Spleen (tissue), 11 donors: ENCODE measurements around the gene CEMIP2. TPM values are rescaled to one million over a fixed set of nuclear protein-coding genes. Genes with fewer than 3 reads are reported as not detected.
A peak's percentile ranks its signal among the peaks of the same experiment; 100 is the strongest.

ENCODE experiments used
- DNase-seq: peaks from one replicate; pipeline ENCODE4 v3.0.0-alpha.2; 2020
- H3K27ac ChIP-seq, 8 donors: fragments of 200-600 bp; sonication (generic) in 7 of 8; 1 replicate in 4 of 8; 2 replicates in 4 of 8; pipeline versions ENCODE4 v1.5.0 to v1.8.0; 2016 to 2021; ENCODE audit warnings: inconsistent platforms in 4 of 8, mild to moderate bottlenecking in 4 of 8, moderate library complexity in 1 of 8
- H3K27me3 ChIP-seq, 7 donors: fragments of 200-600 bp; sonication (generic) in 6 of 7; replicated peaks in 1 of 7; 1 replicate in 4 of 7; 2 replicates in 3 of 7; pipeline versions ENCODE4 v1.5.0 to v1.8.0; 2016 to 2021; ENCODE audit warnings: inconsistent platforms in 3 of 7, mild to moderate bottlenecking in 1 of 7
- H3K36me3 ChIP-seq, 6 donors: fragments of 200-600 bp; sonication (generic) in 5 of 6; 1 replicate in 4 of 6; 2 replicates in 2 of 6; pipeline versions ENCODE4 v1.5.0 to v1.8.0; 2016 to 2021; ENCODE audit warnings: inconsistent platforms in 2 of 6
- H3K4me1 ChIP-seq, 6 donors: fragments of 200-600 bp; sonication (generic) in 5 of 6; 1 replicate in 3 of 6; 2 replicates in 3 of 6; pipeline versions ENCODE4 v1.5.0 to v1.8.0; 2016 to 2021; ENCODE audit warnings: inconsistent platforms in 3 of 6
- H3K4me3 ChIP-seq, 8 donors: fragments of 200-600 bp; sonication (generic) in 7 of 8; 1 replicate in 4 of 8; 2 replicates in 4 of 8; pipeline versions ENCODE4 v1.5.0 to v1.8.0; 2016 to 2021; ENCODE audit warnings: inconsistent platforms in 4 of 8, mild to moderate bottlenecking in 4 of 8, moderate library complexity in 2 of 8
- H3K9me3 ChIP-seq, 8 donors: fragments of 200-600 bp; sonication (generic) in 7 of 8; 1 replicate in 4 of 8; 2 replicates in 4 of 8; pipeline versions ENCODE4 v1.5.0 to v1.8.0; 2016 to 2021; ENCODE audit warnings: inconsistent platforms in 4 of 8
- POLR2A ChIP-seq, 3 donors: fragments of 450-650 bp; IDR thresholded peaks; one replicate each; pipeline ENCODE4 v1.5.1; 2017; ENCODE audit warnings: antibody characterized with exemption in 3 of 3, mild to moderate bottlenecking in 1 of 3
- POLR2AphosphoS5 ChIP-seq, 3 donors: sonication (generic); formaldehyde crosslinking; IDR thresholded peaks; one replicate each; pipeline ENCODE4 v1.5.1; 2017; ENCODE audit warnings: antibody characterized with exemption in 3 of 3
- WGBS, 5 donors: extraction: QIAGEN DNeasy Blood & Tissue Kit in 3 of 5; methylation state at CpG; one replicate each; pipeline versions ENCODE4 v1.1.5 to v1.1.7; 2013 to 2018; 5-methylcytosine and 5-hydroxymethylcytosine counted together
- intact Hi-C: fragments of 100-400 bp; cut with DNase I; formaldehyde crosslinking; loops from one replicate; pipeline ENCODE4 v1.15.0; 2023; ENCODE audit warnings: low total_unique reads
- polyA plus RNA-seq, 3 donors: library from polyadenylated mRNA; stranded (reverse); fragments of 200-250 nt; gene quantifications; one replicate each; pipeline ENCODE4 v1.2.1, GENCODE V29; 2013
- total RNA-seq, 7 donors: library from RNA; depleted of rRNA in 3 of 7; stranded (reverse); fragments of >200 nt in 3 of 7; fragmentation: NEBNext Ultra II Directional in 4 of 7; extraction: Animal tissue kit (Norgen Biotek cat#: 25700) in 4 of 7; gene quantifications; one replicate each; pipeline versions ENCODE4 v1.1.0 to v1.2.1, GENCODE V29; 2016 to 2021
- TF ChIP-seq, protein P1 (sequence below), 11 experiments: fragments of 200-600 bp in 7 of 11; fragments of 450-650 bp in 4 of 11; sonication (generic) in 4 of 11; IDR thresholded peaks in 8 of 11; conservative IDR thresholded peaks in 3 of 11; 1 replicate in 7 of 11; 2 replicates in 4 of 11; pipeline versions ENCODE4 v1.4.0 to v1.8.0; 2016 to 2021; ENCODE audit warnings: antibody characterized with exemption in 11 of 11, inconsistent platforms in 4 of 11, mild to moderate bottlenecking in 1 of 11
- donor health status: healthy with polysubstance abuse.
- donor health status: DM: no; HTN: no; CAD: no; lungs with moderate emphysema.
- donor health status: DM: no; HTN: no; CAD: no.
- donor health status: Bipolar disorder and iron deficiency.
- donor health status: healthy.
- donor health status: DM: no; HTN: no; CAD: no.
- donor health status: DM: yes; HTN: yes; CAD: no.

CEMIP2 gene
- total and polyA plus RNA-seq, 10 donors: 14.2 to 175 (median 86.1) TPM

DNA sequence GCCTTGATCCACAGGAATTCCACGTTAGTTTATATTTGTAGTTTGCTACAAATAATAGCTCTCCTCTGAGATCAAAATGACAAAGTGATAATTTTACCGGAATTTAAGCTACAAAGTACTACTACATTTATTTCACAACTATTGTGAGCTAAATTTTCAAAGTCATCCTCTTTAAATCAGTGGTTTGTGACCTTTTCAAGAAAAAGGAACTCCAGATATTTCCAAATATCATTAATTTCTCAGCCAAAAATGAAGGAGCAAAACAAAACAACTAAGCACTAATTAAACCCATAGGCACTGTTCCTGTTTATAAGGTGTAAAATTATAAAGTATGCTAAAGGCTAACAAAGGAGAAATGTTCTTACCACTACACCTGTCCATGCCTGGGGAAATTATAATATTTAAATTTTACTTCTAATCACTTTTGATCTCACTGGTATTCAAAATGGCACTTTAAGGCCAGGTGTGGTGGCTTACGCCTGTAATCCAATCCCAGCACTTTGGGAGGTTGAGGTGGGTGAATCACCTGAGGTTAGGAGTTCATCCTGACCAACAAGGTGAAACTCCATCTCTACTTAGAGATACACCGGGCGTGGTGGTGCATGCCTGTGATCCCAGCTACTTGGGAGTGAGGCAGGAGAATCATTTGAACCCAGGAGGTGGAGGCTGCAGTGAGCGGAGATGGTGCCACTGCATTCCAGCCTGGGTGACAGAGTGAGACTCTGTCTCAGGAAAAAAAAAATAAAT lies 77.5 kb downstream of the CEMIP2 start:
- 79 to 87% (median 82%) methylated on average over 6 of the region's 6 CpGs for WGBS, 5 donors
- Histone ChIP-seq H3K4me3 (no peak overlapping the region), H3K9me3 (no peaks in the 10 kb centered on the region), H3K4me1 (peaks cover under 1 to 42% (median 12%) of the 10 kb centered on the region in 6 donors), H3K27me3 (no peaks in the 10 kb centered on the region), H3K27ac (peak overlapping the region in 5 of 8 donors; percentile 5 to 66 (median 60)), H3K36me3 (peaks cover 0 to 98% (median 60%) of the 10 kb centered on the region in 6 donors)
- TF ChIP-seq POLR2A (IDR thresholded peaks at IDR 0.05) (no peak), POLR2AphosphoS5 (IDR thresholded peaks at IDR 0.05) (no peak)
- TF ChIP-seq, protein P1, sequence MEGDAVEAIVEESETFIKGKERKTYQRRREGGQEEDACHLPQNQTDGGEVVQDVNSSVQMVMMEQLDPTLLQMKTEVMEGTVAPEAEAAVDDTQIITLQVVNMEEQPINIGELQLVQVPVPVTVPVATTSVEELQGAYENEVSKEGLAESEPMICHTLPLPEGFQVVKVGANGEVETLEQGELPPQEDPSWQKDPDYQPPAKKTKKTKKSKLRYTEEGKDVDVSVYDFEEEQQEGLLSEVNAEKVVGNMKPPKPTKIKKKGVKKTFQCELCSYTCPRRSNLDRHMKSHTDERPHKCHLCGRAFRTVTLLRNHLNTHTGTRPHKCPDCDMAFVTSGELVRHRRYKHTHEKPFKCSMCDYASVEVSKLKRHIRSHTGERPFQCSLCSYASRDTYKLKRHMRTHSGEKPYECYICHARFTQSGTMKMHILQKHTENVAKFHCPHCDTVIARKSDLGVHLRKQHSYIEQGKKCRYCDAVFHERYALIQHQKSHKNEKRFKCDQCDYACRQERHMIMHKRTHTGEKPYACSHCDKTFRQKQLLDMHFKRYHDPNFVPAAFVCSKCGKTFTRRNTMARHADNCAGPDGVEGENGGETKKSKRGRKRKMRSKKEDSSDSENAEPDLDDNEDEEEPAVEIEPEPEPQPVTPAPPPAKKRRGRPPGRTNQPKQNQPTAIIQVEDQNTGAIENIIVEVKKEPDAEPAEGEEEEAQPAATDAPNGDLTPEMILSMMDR (IDR thresholded peaks at IDR 0.05 in 8 of 11, conservative IDR thresholded peaks at IDR 0.05 in 3 of 11): no peak
- intact Hi-C loops: no loop called here
- DNase-seq: no peak

DNA sequence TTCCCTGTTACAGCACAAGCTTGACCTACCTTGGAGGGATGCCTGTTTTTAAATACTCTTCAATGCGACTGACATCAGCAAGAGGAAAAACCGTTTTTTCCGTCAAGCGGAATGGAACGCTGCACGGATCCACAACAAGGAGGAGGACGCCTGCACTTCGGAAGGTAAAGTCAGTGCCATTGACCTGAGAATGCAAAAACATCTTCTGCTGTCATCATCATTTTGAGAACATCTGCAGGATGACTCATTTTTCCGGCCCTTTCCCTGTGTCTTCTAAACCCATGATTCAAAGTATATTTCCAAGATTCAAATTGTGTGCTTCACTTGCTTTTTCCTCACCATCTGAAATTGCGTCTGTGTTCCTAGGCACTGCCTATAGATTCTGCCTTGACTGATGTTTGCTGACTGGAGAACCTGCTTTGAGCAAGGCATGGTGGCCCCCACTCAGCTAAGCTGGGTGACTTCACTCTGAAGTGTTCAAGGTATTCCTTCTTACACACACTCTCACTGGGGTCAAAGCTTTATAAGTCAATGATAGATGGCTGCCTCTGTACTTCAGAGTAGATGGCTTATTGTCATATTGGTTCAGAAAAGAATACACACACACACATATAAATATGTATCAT lies 78.1 kb downstream of the CEMIP2 start:
- H3K9me3 ChIP-seq: no peaks in the 10 kb centered on the region
- DNase-seq: no peak
- H3K27ac ChIP-seq: peak overlapping the region in 5 of 8 donors; percentile 5 to 66 (median 60)
- 92 to 95% (median 93%) methylated on average over 10 of the region's 10 CpGs for WGBS, 5 donors
- H3K4me1 ChIP-seq: peaks cover 5 to 49% (median 18%) of the 10 kb centered on the region in 6 donors
- TF ChIP-seq POLR2AphosphoS5 (IDR thresholded peaks at IDR 0.05): peak in 1 of 3 donors; percentile 16
- TF ChIP-seq, protein P1 (IDR thresholded peaks at IDR 0.05 in 8 of 11, conservative IDR thresholded peaks at IDR 0.05 in 3 of 11): no peak
- TF ChIP-seq POLR2A (IDR thresholded peaks at IDR 0.05): no peak
- H3K4me3 ChIP-seq: no peak overlapping the region
- no peaks in the 10 kb centered on the region for H3K27me3 ChIP-seq
- H3K36me3 ChIP-seq: peaks cover 0 to 98% (median 57%) of the 10 kb centered on the region in 6 donors
- intact Hi-C loops: no loop called here

DNA sequence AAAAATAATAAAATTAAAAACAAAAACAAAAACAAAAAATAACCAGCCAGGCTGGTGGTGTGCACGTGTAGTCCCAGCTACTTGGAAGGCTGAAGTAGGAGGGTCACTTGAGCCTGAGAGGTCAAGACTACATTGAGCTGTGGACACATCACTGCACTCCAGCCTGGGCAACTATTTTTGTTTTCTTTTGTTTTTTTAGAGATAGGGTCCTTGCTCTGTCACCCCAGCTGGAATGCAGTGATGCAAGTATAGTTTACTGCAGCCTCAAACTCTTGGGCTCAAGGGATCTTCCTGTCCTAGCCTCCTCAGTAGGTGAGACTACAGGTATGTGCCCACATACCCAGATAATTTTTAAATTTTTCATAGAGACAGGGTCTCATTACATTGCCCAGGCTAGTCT lies 80.6 kb downstream of the CEMIP2 start:
- Histone ChIP-seq H3K27me3 (no peaks in the 10 kb centered on the region), H3K4me1 (peaks cover 12 to 64% (median 34%) of the 10 kb centered on the region in 6 donors), H3K36me3 (peaks cover 0 to 97% (median 40%) of the 10 kb centered on the region in 6 donors), H3K27ac (no peak overlapping the region), H3K4me3 (no peak overlapping the region), H3K9me3 (no peaks in the 10 kb centered on the region)
- 81 to 95% (median 91%) methylated on average over 1 of the region's 1 CpG for WGBS, 5 donors
- DNase-seq: no peak
- TF ChIP-seq POLR2A (IDR thresholded peaks at IDR 0.05) (no peak), POLR2AphosphoS5 (IDR thresholded peaks at IDR 0.05) (no peak)
- TF ChIP-seq, protein P1 (IDR thresholded peaks at IDR 0.05 in 8 of 11, conservative IDR thresholded peaks at IDR 0.05 in 3 of 11): no peak
- intact Hi-C loops: no loop called here

DNA sequence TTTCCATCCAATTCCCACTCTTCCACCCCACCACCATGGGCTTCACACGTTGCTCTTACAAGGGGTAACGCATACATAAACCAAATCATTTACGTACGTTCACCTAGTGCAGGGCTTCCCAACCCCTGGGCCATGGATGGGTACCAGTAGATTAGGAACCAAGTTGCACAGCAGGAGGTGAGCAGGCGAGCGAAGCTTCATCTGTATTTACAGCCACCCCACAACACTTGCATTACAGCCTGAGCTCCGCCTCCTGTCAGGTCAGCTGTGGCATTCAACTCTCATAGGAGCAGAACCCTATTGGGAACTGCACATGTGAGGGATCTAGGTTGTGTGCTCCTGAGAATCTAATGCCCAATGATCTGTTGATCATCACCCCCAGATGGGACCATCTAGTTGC lies 82.3 kb downstream of the CEMIP2 start:
- Histone ChIP-seq H3K4me3 (no peak overlapping the region), H3K36me3 (peaks cover 0 to 90% (median 36%) of the 10 kb centered on the region in 6 donors), H3K27me3 (no peaks in the 10 kb centered on the region), H3K4me1 (peaks cover 12 to 60% (median 33%) of the 10 kb centered on the region in 6 donors), H3K9me3 (no peaks in the 10 kb centered on the region), H3K27ac (peak overlapping the region in 5 of 8 donors; percentile 8 to 69 (median 29))
- no peak for DNase-seq
- WGBS, 5 donors: 88 to 92% (median 90%) methylated on average over 7 of the region's 7 CpGs
- TF ChIP-seq POLR2AphosphoS5 (IDR thresholded peaks at IDR 0.05) (no peak), POLR2A (IDR thresholded peaks at IDR 0.05) (no peak)
- TF ChIP-seq, protein P1 (IDR thresholded peaks at IDR 0.05 in 8 of 11, conservative IDR thresholded peaks at IDR 0.05 in 3 of 11): no peak
- intact Hi-C loops: no loop called here
